CD4-positive, alpha-beta memory T cell (primary cell): Measurements from ENCODE around the gene TRPC4AP. TPM values are rescaled to one million over a fixed set of nuclear protein-coding genes. Genes with fewer than 3 reads are reported as not detected.
"Not testable (repeated sequence)": the region's sequence is repeated elsewhere in the genome, so short reads cannot be mapped to it uniquely, and the experiment has no call there.

ENCODE experiments used
- CTCF ChIA-PET: fragments of 350-600 bp; sonication (Branson Sonifier 250); formaldehyde crosslinking; loops from one replicate; lab custom pipeline; 2021; ENCODE audit warnings: inconsistent platforms; ENCODE audit not compliant: partially characterized antibody; lab: Charles Lee
- POLR2A ChIA-PET: fragments of 350-600 bp; sonication (Branson Sonifier 250); formaldehyde crosslinking; loops from one replicate; lab custom pipeline; 2021; ENCODE audit not compliant: partially characterized antibody; lab: Charles Lee
- DNase-seq, 5 donors: peaks; one replicate each; pipeline versions ENCODE4 v3.0.0 to v3.0.0-alpha.2; 2020 to 2022; ENCODE audit warnings: mixed read lengths in 1 of 5
- H3K27ac ChIP-seq: one replicate; pipeline ENCODE4 v1.7.0; 2013; ENCODE audit warnings: low read depth, low read length
- H3K27me3 ChIP-seq: 2 replicates; pipeline ENCODE4 v1.7.0; 2013; ENCODE audit warnings: mild to moderate bottlenecking, low read length, moderate library complexity; ENCODE audit not compliant: insufficient read depth
- H3K36me3 ChIP-seq: 2 replicates; pipeline ENCODE4 v1.7.0; 2013; ENCODE audit warnings: mild to moderate bottlenecking, low read length, moderate library complexity; ENCODE audit not compliant: insufficient read depth
- H3K4me1 ChIP-seq: 2 replicates; pipeline ENCODE4 v1.7.0; 2013; ENCODE audit warnings: mild to moderate bottlenecking, low read length, moderate library complexity; ENCODE audit not compliant: insufficient read depth
- H3K4me3 ChIP-seq, 2 donors: one replicate each; pipeline ENCODE4 v1.7.0; 2013; ENCODE audit warnings: low read length in 2 of 2, mild to moderate bottlenecking in 1 of 2
- H3K9me3 ChIP-seq, 2 donors: one replicate each; pipeline ENCODE4 v1.7.0; 2013; ENCODE audit warnings: low read length in 2 of 2, control low read depth in 1 of 2; ENCODE audit not compliant: control insufficient read depth in 1 of 2
- H3K27ac Mint-ChIP-seq, 7 donors: one replicate each; pipeline ENCODE4 v1.8.0; 2020 to 2021; ENCODE audit warnings: mixed read lengths in 7 of 7, mild to moderate bottlenecking in 6 of 7, inconsistent platforms in 3 of 7, moderate library complexity in 3 of 7
- H3K27me3 Mint-ChIP-seq, 2 donors: one replicate each; pipeline ENCODE4 v1.8.0; 2020 to 2021; ENCODE audit warnings: mixed read lengths in 2 of 2
- H3K36me3 Mint-ChIP-seq, 2 donors: one replicate each; pipeline ENCODE4 v1.8.0; 2020 to 2021; ENCODE audit warnings: mixed read lengths in 2 of 2, inconsistent platforms in 1 of 2, mild to moderate bottlenecking in 1 of 2
- H3K4me1 Mint-ChIP-seq, 4 donors: one replicate each; pipeline ENCODE4 v1.8.0; 2020 to 2021; ENCODE audit warnings: mixed read lengths in 4 of 4, mild to moderate bottlenecking in 1 of 4
- H3K4me3 Mint-ChIP-seq, 8 donors: one replicate each; pipeline ENCODE4 v1.8.0; 2020 to 2021; ENCODE audit warnings: mixed read lengths in 8 of 8, mild to moderate bottlenecking in 7 of 8, moderate library complexity in 6 of 8, inconsistent platforms in 3 of 8
- H3K9me3 Mint-ChIP-seq, 8 donors: one replicate each; pipeline ENCODE4 v1.8.0; 2020 to 2021; ENCODE audit warnings: mixed read lengths in 8 of 8, mild to moderate bottlenecking in 5 of 8, inconsistent platforms in 3 of 8, moderate library complexity in 1 of 8
- intact Hi-C: fragments of 100-400 bp; cut with micrococcal nuclease; formaldehyde crosslinking; loops from one replicate; pipeline ENCODE4 v1.15.1; 2023
- polyA plus RNA-seq, 2 donors: library from polyadenylated mRNA; unstranded; fragments of 300-500 nt; fragmentation: Illumina TruSeq; gene quantifications; one replicate each; pipeline ENCODE4 v1.2.3, GENCODE V29; 2021
- total RNA-seq, 2 experiments: library from RNA; stranded (reverse); gene quantifications; one replicate each; pipeline ENCODE4 v1.2.3, GENCODE V29; 2021

Gene TRPC4AP
- total and polyA plus RNA-seq, 4 experiments from 2014 or later: 61.2 to 81.6 (median 63.8) TPM

DNA sequence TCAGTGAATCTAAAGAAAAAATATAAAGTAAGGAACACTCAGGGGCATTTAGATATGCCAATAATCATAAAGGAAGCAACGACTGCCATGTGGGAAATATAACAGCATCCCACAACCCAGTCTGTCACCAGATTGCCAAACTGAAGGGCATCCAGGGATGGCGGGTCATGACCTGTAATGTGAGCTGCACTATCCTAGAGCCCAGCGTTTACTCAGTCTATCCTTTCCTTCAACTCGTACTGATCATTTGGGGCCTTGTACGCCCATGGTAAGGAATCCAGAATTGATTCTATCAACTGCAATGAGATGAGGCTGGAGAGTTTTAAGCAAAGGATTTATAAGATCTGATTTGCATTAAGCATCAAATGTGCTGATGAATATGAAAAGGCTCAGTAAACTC lies 5.3 kb downstream of the TRPC4AP start:
- H3K4me1 ChIP-seq: peaks cover 60% of the 10 kb centered on the region
- H3K27me3 ChIP-seq: no peaks in the 10 kb centered on the region
- no peak overlapping the region for H3K4me3 Mint-ChIP-seq
- peak overlapping the region in 1 of 7 donors; percentile 5 for H3K27ac Mint-ChIP-seq
- ChIA-PET POLR2A (no interaction called here), CTCF (interaction anchor here (0.7 kb wide), 1 partner anchor 9 kb away, joined by 5 read pairs; no protein-coding TSS in a partner anchor)
- peaks cover 4 to 22% of the 10 kb centered on the region in 2 donors for H3K36me3 Mint-ChIP-seq
- no peaks in the 10 kb centered on the region for H3K9me3 ChIP-seq
- H3K27ac ChIP-seq: no peak overlapping the region
- H3K4me3 ChIP-seq: no peak overlapping the region
- H3K27me3 Mint-ChIP-seq: no peaks in the 10 kb centered on the region
- no peak for DNase-seq
- no peaks in the 10 kb centered on the region for H3K36me3 ChIP-seq
- intact Hi-C loops: no loop called here
- peaks cover 0 to 1% (median 0%) of the 10 kb centered on the region in 8 donors for H3K9me3 Mint-ChIP-seq
- H3K4me1 Mint-ChIP-seq: peaks cover 39 to 71% (median 56%) of the 10 kb centered on the region in 4 donors

DNA sequence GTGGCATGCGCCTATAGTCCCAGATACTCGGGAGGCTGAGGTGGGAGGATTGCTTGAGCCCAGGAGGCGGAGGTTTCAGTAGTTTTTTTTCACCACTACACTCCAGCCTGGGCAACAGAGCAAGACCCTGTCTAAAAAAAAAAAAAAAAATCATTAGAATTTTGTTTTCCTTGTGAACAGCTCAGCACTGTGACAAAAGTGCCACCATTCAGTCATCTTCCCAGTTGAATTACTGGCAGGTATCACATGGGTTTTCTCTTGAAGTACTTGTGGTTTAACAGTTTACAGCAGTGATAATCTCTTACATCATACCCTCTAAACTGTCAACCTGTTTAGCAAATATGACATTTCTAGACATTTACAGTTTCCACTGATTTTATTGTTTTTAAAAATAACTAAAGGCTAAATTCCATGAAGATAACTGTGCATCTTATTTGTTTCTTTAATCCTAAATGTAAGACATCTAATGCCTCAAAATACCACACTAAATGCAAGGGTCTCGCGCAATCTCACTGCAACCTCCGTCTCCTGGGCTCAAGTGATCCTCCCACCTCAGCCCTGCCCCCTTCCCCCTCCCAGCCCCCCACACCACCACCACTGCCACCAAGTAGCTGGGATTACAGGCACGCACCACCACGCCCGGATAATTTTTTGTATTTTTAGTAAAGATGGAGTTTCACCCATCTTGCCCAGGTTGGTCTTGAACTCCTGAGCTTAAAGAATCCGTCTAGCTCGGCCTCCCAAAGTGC lies 7.0 kb downstream of the TRPC4AP start:
- Histone ChIP-seq H3K4me3 (no peak overlapping the region), H3K27ac (no peak overlapping the region), H3K4me1 (peaks cover 61% of the 10 kb centered on the region), H3K27me3 (no peaks in the 10 kb centered on the region), H3K36me3 (no peaks in the 10 kb centered on the region), H3K9me3 (no peaks in the 10 kb centered on the region)
- H3K4me3 Mint-ChIP-seq: peak overlapping the region in 1 of 8 donors; percentile 26
- peak in 1 of 5 donors; percentile 18 for DNase-seq
- peaks cover 36 to 71% (median 51%) of the 10 kb centered on the region in 4 donors for H3K4me1 Mint-ChIP-seq
- H3K27ac Mint-ChIP-seq: peak overlapping the region in 1 of 7 donors; percentile 70
- CTCF ChIA-PET: interaction anchor here (2.2 kb wide), 1 partner anchor 10 kb away, joined by 12 read pairs; no protein-coding TSS in a partner anchor
- H3K36me3 Mint-ChIP-seq: peaks cover 4 to 19% of the 10 kb centered on the region in 2 donors
- peaks cover 0 to 1% (median 0%) of the 10 kb centered on the region in 8 donors for H3K9me3 Mint-ChIP-seq
- intact Hi-C loops: no loop called here
- H3K27me3 Mint-ChIP-seq: no peaks in the 10 kb centered on the region
- POLR2A ChIA-PET: no interaction called here

DNA sequence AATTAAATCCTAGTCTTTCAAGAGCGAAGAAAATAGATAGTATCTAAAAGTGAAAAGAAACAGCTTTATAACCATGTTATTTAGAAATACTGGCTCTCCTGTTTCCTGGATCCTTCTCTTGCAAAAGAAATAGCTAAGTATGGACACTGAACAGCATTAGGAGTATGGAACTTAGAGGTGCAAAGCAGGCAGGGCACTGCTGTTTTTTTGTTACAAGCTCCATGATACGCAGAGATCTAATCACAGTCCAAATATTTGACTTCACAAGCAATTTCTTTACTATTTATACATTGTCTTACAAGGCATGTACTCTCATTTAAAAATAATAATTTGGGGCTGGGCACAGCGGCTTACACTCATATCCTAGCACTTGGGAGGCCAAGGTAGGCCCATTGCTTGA lies 7.6 kb downstream of the TRPC4AP start:
- intact Hi-C loops: no loop called here
- Histone ChIP-seq H3K36me3 (no peaks in the 10 kb centered on the region), H3K27ac (no peak overlapping the region), H3K27me3 (no peaks in the 10 kb centered on the region), H3K4me3 (no peak overlapping the region), H3K9me3 (no peaks in the 10 kb centered on the region), H3K4me1 (peaks cover 62% of the 10 kb centered on the region)
- peaks cover 0 to 1% (median 0%) of the 10 kb centered on the region in 8 donors for H3K9me3 Mint-ChIP-seq
- H3K4me3 Mint-ChIP-seq: no peak overlapping the region
- H3K27ac Mint-ChIP-seq: no peak overlapping the region
- ChIA-PET CTCF (interaction anchor here (2.2 kb wide), 1 partner anchor 11 kb away, joined by 12 read pairs; no protein-coding TSS in a partner anchor), POLR2A (no interaction called here)
- peaks cover 38 to 71% (median 51%) of the 10 kb centered on the region in 4 donors for H3K4me1 Mint-ChIP-seq
- no peak for DNase-seq
- no peaks in the 10 kb centered on the region for H3K27me3 Mint-ChIP-seq
- H3K36me3 Mint-ChIP-seq: peaks cover 4 to 19% of the 10 kb centered on the region in 2 donors

DNA sequence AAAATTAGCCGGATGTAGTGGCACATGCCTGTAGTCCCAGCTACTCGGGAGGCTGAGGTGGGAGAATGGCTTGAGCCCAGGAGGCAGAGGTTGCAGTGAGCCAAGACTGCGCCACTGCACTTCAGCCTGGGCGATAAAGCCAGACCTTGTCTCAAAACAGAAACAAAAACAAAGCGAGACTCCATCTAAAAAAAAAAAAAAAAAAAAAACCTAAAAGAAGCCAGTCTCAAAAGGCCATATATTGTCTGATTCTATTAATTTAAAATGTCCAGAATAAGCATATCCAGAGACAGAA lies 12.3 kb downstream of the TRPC4AP start:
- DNase-seq, H3K4me3 ChIP-seq, H3K27me3 ChIP-seq, H3K27ac ChIP-seq, H3K9me3 Mint-ChIP-seq, H3K27me3 Mint-ChIP-seq, POLR2A ChIA-PET, intact Hi-C loops, H3K9me3 ChIP-seq: not testable (repeated sequence)
- H3K27ac Mint-ChIP-seq: peak overlapping the region in 2 of 7 donors; percentile 50 to 65
- H3K4me3 Mint-ChIP-seq: peak overlapping the region in 4 of 8 donors; percentile 27 to 52 (median 40)
- H3K36me3 Mint-ChIP-seq: peaks cover 21 to 23% of the 10 kb centered on the region in 2 donors
- Histone ChIP-seq H3K4me1 (peaks cover 48% of the 10 kb centered on the region), H3K36me3 (peaks cover 19% of the 10 kb centered on the region)
- H3K4me1 Mint-ChIP-seq: peaks cover 22 to 61% (median 41%) of the 10 kb centered on the region in 4 donors
- CTCF ChIA-PET: interaction anchor here (0.6 to 1.4 kb wide), 4 partner anchors 13 to 436 kb away, joined by 3 to 7 read pairs (median 4); no protein-coding TSS in a partner anchor

DNA sequence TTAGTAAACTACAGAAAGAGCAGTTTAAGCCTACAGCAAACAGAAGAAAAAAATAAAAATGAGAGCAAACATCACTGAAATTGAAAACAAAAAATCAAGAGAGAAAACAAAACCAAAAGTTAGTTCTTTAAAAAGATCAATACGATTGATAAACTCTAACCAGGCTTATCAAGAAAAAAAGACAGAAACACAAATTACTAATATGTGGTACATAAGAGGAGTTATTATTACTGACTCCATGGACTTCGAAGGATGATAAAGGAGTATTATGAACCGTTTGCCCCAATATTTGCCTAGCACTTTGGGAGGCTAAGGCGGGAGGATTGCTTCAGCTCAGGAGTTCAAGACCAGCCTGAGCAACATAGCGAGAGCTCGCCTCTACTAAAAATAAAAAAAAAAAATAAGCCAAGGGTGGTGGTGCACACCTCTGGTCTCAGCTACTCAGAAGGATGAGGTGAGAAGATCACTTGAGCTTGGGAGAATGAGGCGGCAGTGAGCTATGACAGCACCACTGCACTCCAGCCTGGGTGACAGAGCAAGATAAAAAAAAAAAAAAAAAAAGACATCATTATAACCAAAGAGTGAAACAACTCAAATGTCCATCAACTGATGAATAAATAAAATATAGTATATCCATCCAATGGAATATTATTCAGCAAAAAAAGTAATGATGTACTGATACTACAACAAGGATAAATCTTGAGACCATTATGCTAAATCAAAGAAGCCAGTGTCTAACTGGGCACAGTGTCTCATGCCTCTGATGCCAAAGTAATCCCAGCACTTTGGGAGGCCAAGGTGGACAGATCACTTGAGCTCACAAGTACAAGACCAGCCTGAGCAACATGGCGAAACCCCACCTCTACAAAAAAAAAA lies 12.9 kb downstream of the TRPC4AP start:
- no peak overlapping the region for H3K27ac ChIP-seq
- no peaks in the 10 kb centered on the region for H3K9me3 ChIP-seq
- H3K27me3 ChIP-seq: no peaks in the 10 kb centered on the region
- intact Hi-C loops: no loop called here
- Mint-ChIP-seq H3K36me3 (peaks cover 23 to 26% of the 10 kb centered on the region in 2 donors), H3K27me3 (no peaks in the 10 kb centered on the region), H3K27ac (peak overlapping the region in 6 of 7 donors; percentile 7 to 82 (median 51)), H3K9me3 (no peaks in the 10 kb centered on the region), H3K4me1 (peaks cover 19 to 55% (median 36%) of the 10 kb centered on the region in 4 donors), H3K4me3 (peak overlapping the region in 5 of 8 donors; percentile 27 to 71 (median 52))
- H3K4me1 ChIP-seq: peaks cover 43% of the 10 kb centered on the region
- H3K4me3 ChIP-seq: no peak overlapping the region
- ChIA-PET POLR2A (no interaction called here), CTCF (interaction anchor here (0.6 to 1.5 kb wide), 6 partner anchors 11 to 436 kb away, joined by 3 to 7 read pairs (median 4); no protein-coding TSS in a partner anchor)
- DNase-seq: no peak
- peaks cover 19% of the 10 kb centered on the region for H3K36me3 ChIP-seq

DNA sequence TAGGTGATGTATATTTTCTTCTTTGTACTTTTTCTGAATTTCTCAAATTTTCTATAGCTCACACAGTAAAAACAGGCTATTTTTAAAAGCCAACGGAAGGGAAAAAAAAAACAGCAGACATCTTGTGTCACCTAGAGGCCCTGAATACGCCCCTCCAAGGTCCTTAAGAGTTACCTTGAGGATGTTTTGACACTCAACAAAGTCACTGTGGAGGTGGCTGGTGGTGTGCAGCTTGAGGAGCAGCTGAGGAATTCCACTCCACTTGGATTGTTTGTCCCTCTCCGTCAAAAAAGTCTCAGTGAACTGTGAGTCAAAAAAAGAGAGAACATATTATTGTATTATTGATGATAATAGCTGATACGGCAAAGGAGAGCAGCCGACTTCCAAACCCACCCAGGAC lies 14.7 kb downstream of the TRPC4AP start:
- H3K4me3 ChIP-seq: no peak overlapping the region
- no peak for DNase-seq
- Mint-ChIP-seq H3K9me3 (peaks cover 0 to 4% (median 0%) of the 10 kb centered on the region in 8 donors), H3K4me1 (peaks cover 15 to 51% (median 29%) of the 10 kb centered on the region in 4 donors), H3K36me3 (peaks cover 31 to 38% of the 10 kb centered on the region in 2 donors), H3K27me3 (no peaks in the 10 kb centered on the region), H3K4me3 (no peak overlapping the region), H3K27ac (no peak overlapping the region)
- peaks cover 36% of the 10 kb centered on the region for H3K4me1 ChIP-seq
- intact Hi-C loops: no loop called here
- ChIA-PET POLR2A (no interaction called here), CTCF (interaction anchor here (1.5 to 1.8 kb wide), 2 partner anchors 18 to 44 kb away, joined by 3 to 8 read pairs; no protein-coding TSS in a partner anchor)
- H3K27me3 ChIP-seq: no peaks in the 10 kb centered on the region
- H3K36me3 ChIP-seq: peaks cover 19% of the 10 kb centered on the region
- no peak overlapping the region for H3K27ac ChIP-seq
- no peaks in the 10 kb centered on the region for H3K9me3 ChIP-seq
